ENCODE measurements around the gene QRICH1.

DNA sequence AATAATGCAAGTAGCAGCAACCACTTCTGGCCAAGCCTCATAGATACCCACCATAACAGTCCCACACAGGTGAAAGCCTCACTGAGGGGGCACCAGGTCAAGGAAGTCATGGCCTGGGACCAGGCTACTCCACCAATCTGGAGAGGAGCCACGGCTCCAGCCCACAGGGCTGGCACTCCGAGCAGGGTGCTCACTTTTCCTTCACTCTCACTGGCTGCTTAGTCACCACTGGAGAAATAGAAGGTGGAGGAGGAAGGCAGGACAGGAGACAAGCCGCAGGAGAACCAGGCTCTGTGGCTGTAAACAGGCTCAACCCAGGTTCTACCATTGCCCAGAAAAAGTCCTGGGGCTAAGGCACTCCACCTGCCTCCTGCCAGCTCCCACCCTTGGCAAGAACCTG lies 25.6 kb upstream of the QRICH1 start:
- TF ChIP-seq, protein P1, sequence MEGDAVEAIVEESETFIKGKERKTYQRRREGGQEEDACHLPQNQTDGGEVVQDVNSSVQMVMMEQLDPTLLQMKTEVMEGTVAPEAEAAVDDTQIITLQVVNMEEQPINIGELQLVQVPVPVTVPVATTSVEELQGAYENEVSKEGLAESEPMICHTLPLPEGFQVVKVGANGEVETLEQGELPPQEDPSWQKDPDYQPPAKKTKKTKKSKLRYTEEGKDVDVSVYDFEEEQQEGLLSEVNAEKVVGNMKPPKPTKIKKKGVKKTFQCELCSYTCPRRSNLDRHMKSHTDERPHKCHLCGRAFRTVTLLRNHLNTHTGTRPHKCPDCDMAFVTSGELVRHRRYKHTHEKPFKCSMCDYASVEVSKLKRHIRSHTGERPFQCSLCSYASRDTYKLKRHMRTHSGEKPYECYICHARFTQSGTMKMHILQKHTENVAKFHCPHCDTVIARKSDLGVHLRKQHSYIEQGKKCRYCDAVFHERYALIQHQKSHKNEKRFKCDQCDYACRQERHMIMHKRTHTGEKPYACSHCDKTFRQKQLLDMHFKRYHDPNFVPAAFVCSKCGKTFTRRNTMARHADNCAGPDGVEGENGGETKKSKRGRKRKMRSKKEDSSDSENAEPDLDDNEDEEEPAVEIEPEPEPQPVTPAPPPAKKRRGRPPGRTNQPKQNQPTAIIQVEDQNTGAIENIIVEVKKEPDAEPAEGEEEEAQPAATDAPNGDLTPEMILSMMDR (IDR thresholded peaks at IDR 0.05; ENCODE audit: insufficient read depth, low read length, poor library complexity, severe bottlenecking): no peak
- no peak for TF ChIP-seq EZH2phosphoT487 (conservative IDR thresholded peaks at IDR 0.05; ENCODE audit: low read length)

Measured in SU-DHL-6 (cell line).